Prostate gland (tissue), 2 donors: ENCODE measurements around the gene RSPRY1.

ENCODE experiments used
- CTCF ChIP-seq, 4 experiments: fragments of 200-600 bp in 2 of 4; fragments of 450-650 bp in 2 of 4; sonication (generic) in 2 of 4; IDR thresholded peaks; 1 replicate in 3 of 4; 2 replicates in 1 of 4; pipeline ENCODE4 v1.5.1; 2016 to 2019; ENCODE audit warnings: antibody characterized with exemption in 4 of 4, mild to moderate bottlenecking in 2 of 4, moderate library complexity in 2 of 4
- POLR2A ChIP-seq: fragments of 450-650 bp; IDR thresholded peaks from one replicate; pipeline ENCODE4 v1.6.1; 2016; ENCODE audit warnings: antibody characterized with exemption, mild to moderate bottlenecking
- POLR2AphosphoS5 ChIP-seq: sonication (generic); formaldehyde crosslinking; IDR thresholded peaks from one replicate; pipeline ENCODE4 v1.6.1; 2017; ENCODE audit warnings: antibody characterized with exemption

GRCh38 chr16:57238682-57239081, 52.6 kb downstream of the RSPRY1 start:
- TF ChIP-seq CTCF (IDR thresholded peaks at IDR 0.05) (no peak), POLR2A (no peak), POLR2AphosphoS5 (no peak)
